Spleen (tissue), 11 donors: ENCODE measurements around the gene CHD2. TPM values are rescaled to one million over a fixed set of nuclear protein-coding genes. Genes with fewer than 3 reads are reported as not detected.

Experiments
- DNase-seq: peaks from one replicate; pipeline ENCODE4 v3.0.0-alpha.2; 2020
- H3K27ac ChIP-seq, 8 donors: fragments of 200-600 bp; sonication (generic) in 7 of 8; 1 replicate in 4 of 8; 2 replicates in 4 of 8; pipeline versions ENCODE4 v1.5.0 to v1.8.0; 2016 to 2021; ENCODE audit warnings: inconsistent platforms in 4 of 8, mild to moderate bottlenecking in 4 of 8, moderate library complexity in 1 of 8
- H3K27me3 ChIP-seq, 7 donors: fragments of 200-600 bp; sonication (generic) in 6 of 7; replicated peaks in 1 of 7; 1 replicate in 4 of 7; 2 replicates in 3 of 7; pipeline versions ENCODE4 v1.5.0 to v1.8.0; 2016 to 2021; ENCODE audit warnings: inconsistent platforms in 3 of 7, mild to moderate bottlenecking in 1 of 7
- H3K36me3 ChIP-seq, 6 donors: fragments of 200-600 bp; sonication (generic) in 5 of 6; 1 replicate in 4 of 6; 2 replicates in 2 of 6; pipeline versions ENCODE4 v1.5.0 to v1.8.0; 2016 to 2021; ENCODE audit warnings: inconsistent platforms in 2 of 6
- H3K4me1 ChIP-seq, 6 donors: fragments of 200-600 bp; sonication (generic) in 5 of 6; 1 replicate in 3 of 6; 2 replicates in 3 of 6; pipeline versions ENCODE4 v1.5.0 to v1.8.0; 2016 to 2021; ENCODE audit warnings: inconsistent platforms in 3 of 6
- H3K4me3 ChIP-seq, 8 donors: fragments of 200-600 bp; sonication (generic) in 7 of 8; 1 replicate in 4 of 8; 2 replicates in 4 of 8; pipeline versions ENCODE4 v1.5.0 to v1.8.0; 2016 to 2021; ENCODE audit warnings: inconsistent platforms in 4 of 8, mild to moderate bottlenecking in 4 of 8, moderate library complexity in 2 of 8
- H3K9me3 ChIP-seq, 8 donors: fragments of 200-600 bp; sonication (generic) in 7 of 8; 1 replicate in 4 of 8; 2 replicates in 4 of 8; pipeline versions ENCODE4 v1.5.0 to v1.8.0; 2016 to 2021; ENCODE audit warnings: inconsistent platforms in 4 of 8
- POLR2A ChIP-seq, 3 donors: fragments of 450-650 bp; IDR thresholded peaks; one replicate each; pipeline ENCODE4 v1.5.1; 2017; ENCODE audit warnings: antibody characterized with exemption in 3 of 3, mild to moderate bottlenecking in 1 of 3
- POLR2AphosphoS5 ChIP-seq, 3 donors: sonication (generic); formaldehyde crosslinking; IDR thresholded peaks; one replicate each; pipeline ENCODE4 v1.5.1; 2017; ENCODE audit warnings: antibody characterized with exemption in 3 of 3
- WGBS, 5 donors: extraction: QIAGEN DNeasy Blood & Tissue Kit in 3 of 5; methylation state at CpG; one replicate each; pipeline versions ENCODE4 v1.1.5 to v1.1.7; 2013 to 2018; 5-methylcytosine and 5-hydroxymethylcytosine counted together
- intact Hi-C: fragments of 100-400 bp; cut with DNase I; formaldehyde crosslinking; loops from one replicate; pipeline ENCODE4 v1.15.0; 2023; ENCODE audit warnings: low total_unique reads
- polyA plus RNA-seq, 3 donors: library from polyadenylated mRNA; stranded (reverse); fragments of 200-250 nt; gene quantifications; one replicate each; pipeline ENCODE4 v1.2.1, GENCODE V29; 2013
- total RNA-seq, 7 donors: library from RNA; depleted of rRNA in 3 of 7; stranded (reverse); fragments of >200 nt in 3 of 7; fragmentation: NEBNext Ultra II Directional in 4 of 7; extraction: Animal tissue kit (Norgen Biotek cat#: 25700) in 4 of 7; gene quantifications; one replicate each; pipeline versions ENCODE4 v1.1.0 to v1.2.1, GENCODE V29; 2016 to 2021
- TF ChIP-seq, protein P1 (sequence below), 11 experiments: fragments of 200-600 bp in 7 of 11; fragments of 450-650 bp in 4 of 11; sonication (generic) in 4 of 11; IDR thresholded peaks in 8 of 11; conservative IDR thresholded peaks in 3 of 11; 1 replicate in 7 of 11; 2 replicates in 4 of 11; pipeline versions ENCODE4 v1.4.0 to v1.8.0; 2016 to 2021; ENCODE audit warnings: antibody characterized with exemption in 11 of 11, inconsistent platforms in 4 of 11, mild to moderate bottlenecking in 1 of 11
- donor health status: healthy with polysubstance abuse.
- donor health status: DM: no; HTN: no; CAD: no; lungs with moderate emphysema.
- donor health status: DM: no; HTN: no; CAD: no.
- donor health status: Bipolar disorder and iron deficiency.
- donor health status: healthy.
- donor health status: DM: no; HTN: no; CAD: no.
- donor health status: DM: yes; HTN: yes; CAD: no.

The CHD2 gene
- total and polyA plus RNA-seq, 10 donors, result 37.3 to 232 (median 170) TPM

GRCh38 chr15:93072411-93073394, 172.6 kb downstream of the CHD2 start:
- TF ChIP-seq POLR2AphosphoS5 (IDR thresholded peaks at IDR 0.05), result no peak
- TF ChIP-seq, protein P1, sequence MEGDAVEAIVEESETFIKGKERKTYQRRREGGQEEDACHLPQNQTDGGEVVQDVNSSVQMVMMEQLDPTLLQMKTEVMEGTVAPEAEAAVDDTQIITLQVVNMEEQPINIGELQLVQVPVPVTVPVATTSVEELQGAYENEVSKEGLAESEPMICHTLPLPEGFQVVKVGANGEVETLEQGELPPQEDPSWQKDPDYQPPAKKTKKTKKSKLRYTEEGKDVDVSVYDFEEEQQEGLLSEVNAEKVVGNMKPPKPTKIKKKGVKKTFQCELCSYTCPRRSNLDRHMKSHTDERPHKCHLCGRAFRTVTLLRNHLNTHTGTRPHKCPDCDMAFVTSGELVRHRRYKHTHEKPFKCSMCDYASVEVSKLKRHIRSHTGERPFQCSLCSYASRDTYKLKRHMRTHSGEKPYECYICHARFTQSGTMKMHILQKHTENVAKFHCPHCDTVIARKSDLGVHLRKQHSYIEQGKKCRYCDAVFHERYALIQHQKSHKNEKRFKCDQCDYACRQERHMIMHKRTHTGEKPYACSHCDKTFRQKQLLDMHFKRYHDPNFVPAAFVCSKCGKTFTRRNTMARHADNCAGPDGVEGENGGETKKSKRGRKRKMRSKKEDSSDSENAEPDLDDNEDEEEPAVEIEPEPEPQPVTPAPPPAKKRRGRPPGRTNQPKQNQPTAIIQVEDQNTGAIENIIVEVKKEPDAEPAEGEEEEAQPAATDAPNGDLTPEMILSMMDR (IDR thresholded peaks at IDR 0.05 in 8 of 11, conservative IDR thresholded peaks at IDR 0.05 in 3 of 11), result no peak
- TF ChIP-seq POLR2A (IDR thresholded peaks at IDR 0.05), result no peak
- intact Hi-C loops, result no loop called here
- H3K9me3 ChIP-seq, result no peaks in the 10 kb centered on the region
- H3K4me3 ChIP-seq, result peak overlapping the region; percentile 21 to 64 (median 38)
- peaks cover 3 to 26% (median 18%) of the 10 kb centered on the region in 6 donors for H3K4me1 ChIP-seq
- DNase-seq, result no peak
- peaks cover 0 to 71% (median 31%) of the 10 kb centered on the region in 7 donors for H3K27me3 ChIP-seq
- H3K27ac ChIP-seq, result peak overlapping the region in 3 of 8 donors; percentile 4 to 26 (median 8)
- no peaks in the 10 kb centered on the region for H3K36me3 ChIP-seq
- WGBS, 5 donors, result 1% methylated on average over 57 to 96 of the region's 96 CpGs

DNA sequence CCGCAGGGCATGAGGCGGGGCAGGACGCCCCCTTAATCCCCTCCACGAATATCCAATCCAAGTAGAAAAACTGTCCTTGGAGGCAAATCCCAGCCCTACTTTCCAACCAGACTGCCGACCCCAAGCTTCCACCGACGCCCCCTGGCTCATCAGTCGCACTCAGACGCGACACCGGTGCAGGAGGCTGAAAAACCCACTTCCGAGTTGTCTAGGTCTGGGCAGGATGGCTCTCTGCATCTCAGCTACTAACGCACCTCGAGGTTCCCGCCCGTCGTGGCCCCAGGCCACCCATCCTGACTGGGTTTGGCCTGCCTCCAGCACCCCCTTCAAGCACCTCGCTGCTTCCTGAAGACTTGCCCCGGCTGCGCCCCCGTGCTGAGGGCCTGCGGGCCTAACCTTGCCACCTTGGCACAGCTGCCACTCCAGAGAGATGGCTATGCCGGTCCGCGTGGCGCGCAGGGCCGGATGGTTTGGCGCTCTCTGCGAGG, 173.4 kb downstream of the CHD2 start:
- intact Hi-C loops, result no loop called here
- no peaks in the 10 kb centered on the region for H3K36me3 ChIP-seq
- H3K4me1 ChIP-seq, result peaks cover 3 to 26% (median 18%) of the 10 kb centered on the region in 6 donors
- no peak for DNase-seq
- H3K4me3 ChIP-seq, result peak overlapping the region in 6 of 8 donors; percentile 30 to 64 (median 38)
- no peak overlapping the region for H3K27ac ChIP-seq
- WGBS, 5 donors, result 16 to 27% (median 19%) methylated on average over 29 to 30 of the region's 30 CpGs
- H3K27me3 ChIP-seq, result peaks cover 0 to 79% (median 31%) of the 10 kb centered on the region in 7 donors
- no peaks in the 10 kb centered on the region for H3K9me3 ChIP-seq
- TF ChIP-seq, protein P1 (IDR thresholded peaks at IDR 0.05 in 8 of 11, conservative IDR thresholded peaks at IDR 0.05 in 3 of 11), result no peak
- TF ChIP-seq POLR2A (IDR thresholded peaks at IDR 0.05), result no peak
- TF ChIP-seq POLR2AphosphoS5 (IDR thresholded peaks at IDR 0.05), result no peak

DNA sequence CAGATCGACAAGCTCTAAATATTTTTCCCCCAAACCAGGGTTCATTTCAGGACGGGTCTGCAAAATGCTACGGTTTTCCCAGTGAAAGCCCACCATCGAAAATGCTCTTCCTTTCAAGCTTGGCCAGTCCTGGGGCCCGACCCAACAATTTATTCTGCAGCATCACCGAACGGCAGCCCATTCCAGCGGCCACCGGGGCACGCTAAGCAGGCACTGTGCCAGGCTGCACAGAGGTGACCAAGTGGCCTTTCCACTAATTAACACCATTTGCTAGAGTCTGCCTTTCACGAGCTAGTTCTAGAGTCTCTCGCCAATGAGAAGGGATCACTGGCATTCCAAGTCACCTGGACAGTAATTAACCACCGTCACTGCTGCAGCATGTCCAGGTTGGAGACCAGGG, 174.5 kb downstream of the CHD2 start:
- no peaks in the 10 kb centered on the region for H3K9me3 ChIP-seq
- H3K36me3 ChIP-seq, result no peaks in the 10 kb centered on the region
- intact Hi-C loops, result no loop called here
- H3K27ac ChIP-seq, result no peak overlapping the region
- TF ChIP-seq POLR2AphosphoS5 (IDR thresholded peaks at IDR 0.05) (no peak), POLR2A (IDR thresholded peaks at IDR 0.05) (no peak)
- TF ChIP-seq, protein P1 (IDR thresholded peaks at IDR 0.05 in 8 of 11, conservative IDR thresholded peaks at IDR 0.05 in 3 of 11), result no peak
- H3K4me1 ChIP-seq, result peaks cover 3 to 26% (median 18%) of the 10 kb centered on the region in 6 donors
- H3K27me3 ChIP-seq, result peaks cover 0 to 89% (median 31%) of the 10 kb centered on the region in 7 donors
- H3K4me3 ChIP-seq, result no peak overlapping the region
- DNase-seq, result no peak
- 84 to 92% (median 86%) methylated on average over 13 of the region's 13 CpGs for WGBS, 5 donors

DNA sequence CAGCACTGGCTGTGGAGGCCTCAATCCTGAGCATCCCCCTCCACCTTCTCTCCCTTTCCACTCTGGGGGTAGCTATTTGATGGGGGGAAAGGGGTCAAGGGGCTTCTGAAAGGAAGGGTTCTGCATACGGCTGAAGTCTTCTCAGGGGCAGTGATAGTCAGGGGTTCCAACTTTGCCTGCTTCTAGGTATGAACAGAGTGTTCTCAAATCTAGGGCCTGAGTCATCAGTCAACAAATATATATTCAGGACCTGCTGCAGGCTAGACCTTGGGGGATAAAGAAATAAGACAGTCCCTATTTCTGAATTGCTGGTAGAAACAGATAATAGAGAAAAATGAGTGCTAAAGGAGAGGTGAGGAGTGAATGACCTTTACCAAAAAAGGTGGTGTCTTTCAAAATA, 176.1 kb downstream of the CHD2 start:
- H3K4me1 ChIP-seq, result peaks cover 3 to 26% (median 18%) of the 10 kb centered on the region in 6 donors
- no peak for DNase-seq
- intact Hi-C loops, result no loop called here
- TF ChIP-seq, protein P1 (IDR thresholded peaks at IDR 0.05 in 8 of 11, conservative IDR thresholded peaks at IDR 0.05 in 3 of 11), result no peak
- TF ChIP-seq POLR2AphosphoS5 (IDR thresholded peaks at IDR 0.05) (no peak), POLR2A (IDR thresholded peaks at IDR 0.05) (no peak)
- no peak overlapping the region for H3K27ac ChIP-seq
- H3K9me3 ChIP-seq, result no peaks in the 10 kb centered on the region
- peaks cover 0 to 89% (median 30%) of the 10 kb centered on the region in 7 donors for H3K27me3 ChIP-seq
- H3K4me3 ChIP-seq, result no peak overlapping the region
- H3K36me3 ChIP-seq, result no peaks in the 10 kb centered on the region
- 69 to 89% (median 73%) methylated on average over 1 of the region's 1 CpG for WGBS, 5 donors
